Measurements from ENCODE around the gene ZNF414. TPM values are rescaled to one million over a fixed set of nuclear protein-coding genes. Genes with fewer than 3 reads are reported as not detected.

The ZNF414 gene, protein sequence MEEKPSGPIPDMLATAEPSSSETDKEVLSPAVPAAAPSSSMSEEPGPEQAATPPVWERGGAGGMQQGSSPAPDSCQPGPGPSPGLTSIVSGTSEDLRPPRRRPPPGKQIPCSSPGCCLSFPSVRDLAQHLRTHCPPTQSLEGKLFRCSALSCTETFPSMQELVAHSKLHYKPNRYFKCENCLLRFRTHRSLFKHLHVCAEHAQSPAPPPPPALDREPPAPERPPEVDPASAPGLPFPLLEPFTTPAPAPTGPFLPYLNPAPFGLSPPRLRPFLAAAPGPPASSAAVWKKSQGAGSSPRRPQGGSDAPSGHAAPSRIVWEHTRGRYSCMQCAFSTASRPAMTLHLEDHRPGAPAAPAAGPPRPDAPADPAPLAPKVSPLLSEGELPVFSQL
- total RNA-seq = 0.68 and 5.3 TPM in 2 replicates

DNA sequence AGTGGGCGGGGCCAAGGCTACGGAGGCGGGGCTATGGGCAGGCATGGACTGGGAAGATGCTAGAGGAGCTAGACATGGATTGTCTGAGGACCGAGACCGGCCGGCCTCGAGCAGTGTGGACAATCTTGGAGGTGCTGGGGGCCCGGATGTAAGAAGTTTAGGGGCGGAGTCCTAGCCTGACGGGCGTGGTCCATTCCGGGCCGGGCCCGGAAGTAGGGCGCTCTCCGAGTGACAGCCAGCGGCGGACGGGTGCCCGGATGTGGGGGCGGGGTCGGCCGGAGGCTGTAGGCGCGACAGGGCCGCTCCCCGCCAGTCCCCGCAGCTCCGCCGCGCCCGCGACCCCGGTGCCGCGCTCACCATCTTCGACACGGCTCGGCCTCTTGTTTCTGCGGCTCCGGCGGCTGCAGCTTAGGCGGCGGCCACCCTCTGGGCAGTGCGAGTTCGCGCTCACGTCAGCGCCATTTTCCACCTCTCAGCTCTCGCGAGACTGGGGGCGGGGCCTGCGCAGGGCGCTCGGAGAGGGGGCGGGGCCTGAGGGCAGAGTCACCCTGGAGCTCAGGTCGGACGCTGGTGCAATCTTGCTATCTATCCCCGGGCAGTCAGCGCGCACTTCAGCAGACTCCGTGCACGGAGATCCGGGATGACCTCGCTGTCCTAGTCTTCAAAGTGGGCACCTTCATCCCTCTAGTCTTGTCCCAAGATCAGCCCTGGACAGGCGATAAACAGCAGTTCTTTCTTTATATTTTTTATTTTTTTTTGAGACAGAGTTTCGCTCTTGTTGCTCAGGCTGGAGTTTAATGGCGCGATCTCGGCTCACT is at the start of gene ZNF414:
Gene ZNF414 (minus strand): TSS at position 481 of the 818 bp plus-strand sequence. CDS start 121 bp downstream, at position 360.

Other genes starting within 250 kb of the ZNF414 start
- gene CD320, start 205.8 kb downstream of the ZNF414 start, total RNA-seq = 6.8 and 9.8 TPM in 2 replicates
- 18.7 and 24.3 TPM in 2 replicates for gene NDUFA7, start 192.8 kb downstream of the ZNF414 start, total RNA-seq
- 316 and 569 TPM in 2 replicates for gene RPS28, start 192.7 kb downstream of the ZNF414 start, total RNA-seq
- 0.57 and 1.7 TPM in 2 replicates for gene KANK3, start 170.9 kb downstream of the ZNF414 start, total RNA-seq
- 3.4 and 5.9 TPM in 2 replicates for gene ANGPTL4, start 150.0 kb downstream of the ZNF414 start, total RNA-seq
- gene RAB11B, start 123.8 kb downstream of the ZNF414 start, total RNA-seq = 53.3 and 120 TPM in 2 replicates
- gene MARCHF2, start 100.9 kb downstream of the ZNF414 start, total RNA-seq = 38.3 and 43.4 TPM in 2 replicates
- gene HNRNPM, start 69.2 kb downstream of the ZNF414 start, total RNA-seq = 34.9 and 76.1 TPM in 2 replicates
- gene PRAM1, start 11.5 kb downstream of the ZNF414 start, total RNA-seq = 0.14 TPM in 1 of 2 replicates, not detected in the other
- not detected in 2 replicates for gene MYO1F, start 63.3 kb upstream of the ZNF414 start, total RNA-seq
- 0.36 TPM in 1 of 2 replicates, not detected in the other for gene ADAMTS10, start 96.5 kb upstream of the ZNF414 start, total RNA-seq
- gene NFILZ, start 116.5 kb upstream of the ZNF414 start, total RNA-seq = not detected in 2 replicates
- not detected in 2 replicates for gene ACTL9, start 184.6 kb upstream of the ZNF414 start, total RNA-seq
- gene OR2Z1, start 207.5 kb upstream of the ZNF414 start, total RNA-seq = not detected in 2 replicates